ENCODE data around the gene PTGES3.

Gene PTGES3

DNA sequence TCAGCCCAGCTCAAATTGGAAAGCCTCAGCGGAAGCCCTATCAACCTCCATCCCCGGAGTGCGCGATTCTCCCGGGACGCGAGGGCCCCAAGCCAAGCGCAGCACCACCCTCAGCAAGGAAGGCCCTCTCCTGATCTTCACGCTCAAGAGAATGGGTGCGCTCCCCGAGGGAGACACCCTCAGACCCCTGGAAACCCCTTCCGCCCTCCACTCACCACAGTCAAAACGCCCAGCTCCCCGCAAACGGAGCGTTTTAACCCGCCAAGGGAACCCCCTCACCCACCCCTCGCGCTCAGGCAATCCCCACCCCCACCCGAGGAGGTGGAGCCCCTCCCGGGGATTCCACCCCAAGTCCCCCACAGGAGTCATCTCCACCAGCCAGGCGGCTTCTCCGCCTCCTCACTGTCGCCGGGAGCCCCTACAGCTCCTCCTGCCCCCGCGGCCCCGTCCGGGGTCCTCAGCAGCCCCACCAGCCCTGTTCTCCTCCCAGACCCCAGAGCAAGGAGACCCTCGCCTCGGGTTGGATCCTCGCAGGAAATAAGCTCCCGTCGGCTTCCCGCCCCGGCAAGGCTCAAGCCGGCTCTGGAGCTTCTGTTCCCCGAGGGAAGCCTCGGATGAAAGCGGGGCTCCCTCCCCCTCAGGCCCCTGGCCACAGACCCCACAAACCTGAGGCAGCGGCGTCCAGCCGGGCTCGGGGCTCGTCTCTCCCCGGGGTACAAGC, 58.5 kb downstream of the PTGES3 start:
- DNase-seq (ENCODE audit: low spot score) = no peak

DNA sequence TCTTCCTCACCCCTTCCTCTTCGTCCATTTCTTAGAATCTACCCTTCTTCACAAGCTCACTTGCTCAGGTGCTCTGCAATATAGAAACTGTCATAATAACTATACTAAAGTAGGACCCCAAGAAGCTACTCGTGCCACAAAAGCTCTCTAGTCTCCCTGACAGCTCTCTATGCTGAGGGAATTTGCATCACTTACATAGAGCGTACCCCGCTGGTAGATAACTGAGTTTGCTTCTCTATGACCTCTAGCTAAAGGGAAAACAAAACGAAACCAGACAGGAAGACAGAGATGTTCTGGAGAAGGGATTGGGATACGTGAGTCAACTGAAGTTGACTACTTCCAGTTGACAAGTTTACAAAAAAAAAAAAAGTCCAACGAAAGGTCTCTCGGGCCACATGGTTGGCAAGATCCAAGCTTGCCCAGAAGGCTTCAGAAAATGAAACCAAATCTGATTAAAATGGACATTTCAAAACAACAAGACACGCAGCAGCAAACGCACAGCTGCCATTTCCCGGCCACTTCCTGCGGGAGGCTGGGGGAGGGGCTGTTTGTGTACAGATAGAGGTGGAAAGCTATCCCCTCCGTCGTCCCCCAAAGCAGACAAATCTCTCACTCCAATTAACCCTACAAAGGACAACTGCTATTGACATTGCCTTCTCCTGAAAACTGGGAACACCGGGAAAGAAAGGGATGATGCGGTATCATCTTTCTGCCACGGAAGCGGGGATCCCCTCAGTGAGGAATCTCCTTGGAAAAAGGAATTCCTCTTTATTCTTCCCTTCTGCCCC, 59.2 kb downstream of the PTGES3 start:
- DNase-seq (ENCODE audit: low spot score) = no peak

DNA sequence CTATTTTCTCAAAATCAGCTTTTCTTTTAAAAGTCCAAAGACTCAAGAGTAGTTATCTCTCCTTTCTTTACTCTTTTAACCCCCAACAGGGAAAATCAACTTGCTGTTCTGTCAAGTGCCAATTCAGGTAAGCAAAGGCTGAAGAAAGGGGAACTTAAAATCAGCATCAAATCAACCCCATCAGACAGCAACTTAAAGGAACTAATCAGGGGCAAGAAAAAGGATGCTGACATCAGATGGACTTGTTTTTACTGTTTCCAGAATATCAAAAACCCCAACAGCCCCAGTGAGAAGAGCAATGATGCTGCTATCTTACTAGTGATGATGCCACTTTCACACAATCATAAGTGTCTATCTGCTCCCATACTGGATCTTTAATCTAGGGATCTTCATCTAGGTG, 61.4 kb downstream of the PTGES3 start:
- DNase-seq (ENCODE audit: low spot score) = no peak

DNA sequence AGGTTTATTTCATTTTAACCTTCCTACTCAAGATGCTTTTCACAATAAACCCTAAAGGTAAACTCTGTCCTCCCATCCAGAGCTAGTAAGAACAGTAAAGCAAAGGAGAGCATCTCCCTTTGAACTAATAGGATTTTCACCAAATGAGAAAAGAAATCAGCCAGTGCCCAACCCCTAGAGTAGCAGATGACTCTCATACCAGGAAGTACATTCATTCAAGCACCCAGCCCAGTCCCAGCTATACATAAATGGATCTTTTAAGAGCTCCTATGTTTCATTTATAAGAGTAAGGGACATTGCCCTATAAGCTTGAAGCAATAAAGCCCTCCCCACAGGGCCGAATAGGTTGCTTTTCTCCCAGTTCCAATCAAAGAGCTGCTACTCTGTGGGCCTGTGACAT, 65.5 kb downstream of the PTGES3 start:
- no peak for DNase-seq (ENCODE audit: low spot score)

DNA sequence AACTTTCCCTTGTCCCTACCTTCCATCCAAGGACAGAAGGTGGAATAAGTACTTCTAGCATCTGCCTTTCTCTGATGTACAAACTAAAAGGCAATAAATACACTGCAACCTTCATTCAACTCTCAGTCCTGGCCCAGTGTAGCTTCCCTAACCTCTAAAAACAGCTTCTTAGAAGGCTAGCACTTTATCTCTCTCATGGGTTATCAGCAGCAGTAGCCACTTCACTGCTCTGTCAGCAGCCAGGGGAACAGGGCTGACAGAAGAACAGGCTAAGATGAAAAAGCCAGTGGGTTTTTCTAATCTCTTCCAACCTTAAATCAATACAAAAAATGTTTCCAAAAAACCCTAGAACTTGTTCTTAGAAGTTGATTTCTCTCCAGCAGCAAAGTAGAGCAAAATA, 71.2 kb downstream of the PTGES3 start:
- DNase-seq (ENCODE audit: low spot score) = no peak

DNA sequence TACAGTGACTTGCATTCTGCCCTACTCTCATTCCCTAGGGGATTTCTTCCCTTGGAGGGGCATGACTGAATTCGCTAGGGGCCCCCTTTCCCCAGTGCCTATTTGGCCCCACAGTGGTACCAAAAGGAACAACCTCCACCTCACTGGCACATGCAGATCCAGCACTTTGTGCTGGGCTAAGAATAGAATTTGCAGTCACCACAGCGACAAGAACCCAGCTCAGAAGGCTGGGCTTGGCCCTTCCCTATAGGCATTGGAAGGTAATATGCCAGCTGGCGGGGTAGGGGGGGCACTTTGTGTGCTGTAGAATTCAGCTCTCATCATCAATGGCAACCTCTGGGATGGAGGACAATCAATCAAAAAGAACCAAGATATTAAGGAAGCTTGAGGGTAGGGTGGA, 71.8 kb downstream of the PTGES3 start:
- DNase-seq (ENCODE audit: low spot score) = no peak

DNA sequence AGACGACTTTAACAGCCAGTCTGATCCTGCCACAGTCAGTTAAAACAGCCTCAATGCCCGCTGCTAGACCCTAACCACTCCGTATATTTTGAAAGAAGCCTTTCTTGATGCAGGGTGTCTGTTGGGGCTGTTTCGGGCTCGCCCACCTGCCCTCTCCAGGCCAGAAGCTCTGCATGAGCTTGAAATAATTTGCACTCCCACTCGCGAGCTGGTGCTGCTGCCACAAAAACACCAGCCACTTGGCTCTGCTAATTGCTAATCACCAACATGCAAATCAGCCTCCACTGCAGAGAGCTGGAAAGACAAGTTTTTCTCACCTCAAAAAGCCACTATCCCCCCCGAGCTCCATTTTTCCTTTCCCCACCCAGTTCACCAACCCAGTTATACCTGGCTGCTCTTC, 73.5 kb downstream of the PTGES3 start:
- no peak for DNase-seq (ENCODE audit: low spot score)

All from COLO829 (cell line).